OCI-LY1 (cell line): ENCODE data around the gene RGS8.

Experiments
- H2AFZ ChIP-seq: fragments of 200-600 bp; sonication (generic), shearing (Covaris generic); 2 replicates; pipeline ENCODE4 v1.6.0; 2014; ENCODE audit warnings: antibody characterized with exemption, mild to moderate bottlenecking, low read length
- H3F3A ChIP-seq: fragments of 200-600 bp; sonication (generic), shearing (Covaris generic); 2 replicates; pipeline ENCODE4 v1.6.0; 2014; ENCODE audit warnings: mild to moderate bottlenecking, antibody characterized with exemption, low read length, moderate library complexity; ENCODE audit not compliant: insufficient read depth
- H3K27ac ChIP-seq: fragments of 200-600 bp; sonication (generic); 2 replicates; pipeline ENCODE4 v1.5.1; 2014; ENCODE audit warnings: low read length, mixed run types, mild to moderate bottlenecking, low read depth; ENCODE audit not compliant: poor library complexity, severe bottlenecking
- H3K27me3 ChIP-seq: fragments of 200-600 bp; sonication (generic); 2 replicates; pipeline ENCODE4 v1.6.0; 2014; ENCODE audit warnings: antibody characterized with exemption, mild to moderate bottlenecking, low read length, moderate library complexity; ENCODE audit not compliant: insufficient read depth
- H3K36me3 ChIP-seq: fragments of 200-600 bp; sonication (generic); 2 replicates; pipeline ENCODE4 v1.6.1; 2014; ENCODE audit warnings: mild to moderate bottlenecking, antibody characterized with exemption, low read length, moderate library complexity, mixed read lengths; ENCODE audit not compliant: insufficient read depth
- H3K4me1 ChIP-seq: fragments of 200-600 bp; sonication (generic); 2 replicates; pipeline ENCODE4 v1.5.1; 2014; ENCODE audit warnings: mild to moderate bottlenecking, low read length, moderate library complexity; ENCODE audit not compliant: insufficient read depth, severe bottlenecking
- H3K4me2 ChIP-seq: fragments of 200-600 bp; sonication (generic), shearing (Covaris generic); 2 replicates; pipeline ENCODE4 v1.6.1; 2014; ENCODE audit warnings: low read length
- H3K4me3 ChIP-seq: fragments of 200-600 bp; sonication (generic); 2 replicates; pipeline ENCODE4 v1.5.1; 2014; ENCODE audit warnings: low read length, low read depth, mild to moderate bottlenecking, mixed read lengths; ENCODE audit not compliant: poor library complexity, severe bottlenecking
- H3K79me2 ChIP-seq: fragments of 200-600 bp; shearing (Covaris generic); 2 replicates; pipeline ENCODE4 v1.6.1; 2016; ENCODE audit warnings: mixed run types, low read length, mixed read lengths; ENCODE audit not compliant: insufficient read depth
- H3K9ac ChIP-seq: fragments of 200-600 bp; sonication (generic), shearing (Covaris generic); 2 replicates; pipeline ENCODE4 v1.6.1; 2014; ENCODE audit warnings: mild to moderate bottlenecking, low read length, mixed read lengths
- H3K9me2 ChIP-seq: fragments of 200-600 bp; sonication (generic), shearing (Covaris generic); 2 replicates; pipeline ENCODE4 v1.6.1; 2014; ENCODE audit warnings: low read depth, mild to moderate bottlenecking, low read length, mixed read lengths
- H3K9me3 ChIP-seq: fragments of 200-600 bp; shearing (Covaris generic); 2 replicates; pipeline ENCODE4 v1.6.1; 2014; ENCODE audit warnings: low read length, mixed read lengths
- H4K20me1 ChIP-seq: fragments of 200-600 bp; sonication (generic), shearing (Covaris generic); 2 replicates; pipeline ENCODE4 v1.6.0; 2016; ENCODE audit warnings: mild to moderate bottlenecking, low read length; ENCODE audit not compliant: insufficient read depth
- EZH2 ChIP-seq: fragments of 200-600 bp; sonication (generic), shearing (Covaris generic); IDR thresholded peaks from 2 replicates; pipeline ENCODE4 v1.8.0; 2017; ENCODE audit warnings: borderline replicate concordance, mixed run types, mild to moderate bottlenecking, antibody characterized with exemption, low read length, moderate library complexity, mixed read lengths
- TF ChIP-seq, protein P1 (sequence below): fragments of 200-600 bp; sonication (generic), shearing (Covaris generic); IDR thresholded peaks from 2 replicates; pipeline ENCODE4 v1.5.1; 2017; ENCODE audit warnings: mild to moderate bottlenecking, antibody characterized with exemption, low read length, moderate library complexity, mixed read lengths

RGS8 gene

DNA sequence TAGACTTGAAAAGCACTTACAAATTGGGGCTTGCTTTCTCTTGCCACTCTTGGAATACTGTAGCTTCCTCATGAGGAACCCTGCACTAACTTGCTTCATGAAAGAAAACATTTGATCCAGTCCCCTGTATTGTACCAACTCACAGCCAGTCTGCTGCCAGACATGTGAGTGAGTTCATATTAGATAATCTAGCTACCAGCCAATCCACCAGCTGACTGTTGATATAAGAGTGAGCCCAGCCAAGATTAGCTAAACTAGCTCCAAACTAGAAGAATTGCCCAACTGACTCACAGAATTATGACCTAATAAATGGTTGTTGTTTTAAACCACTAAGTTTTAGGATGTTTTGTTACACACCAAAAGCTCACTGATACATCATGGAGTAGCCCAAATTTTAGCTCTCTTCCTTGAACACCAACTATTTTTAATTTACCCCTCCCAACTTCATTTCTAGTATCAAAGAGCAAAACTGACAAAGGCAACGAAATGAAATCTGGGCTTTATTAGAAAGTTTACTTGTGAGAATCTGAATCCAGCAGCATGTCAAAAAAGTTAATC is 6.6 kb upstream of the RGS8 start:
- Histone ChIP-seq H3K4me3 (no peak overlapping the region), H3K36me3 (no peaks in the 10 kb centered on the region), H3F3A (no peaks in the 10 kb centered on the region), H3K27me3 (no peaks in the 10 kb centered on the region), H2AFZ (no peak overlapping the region), H3K4me2 (no peak overlapping the region), H3K79me2 (no peaks in the 10 kb centered on the region), H4K20me1 (no peaks in the 10 kb centered on the region), H3K9ac (no peak overlapping the region), H3K27ac (no peak overlapping the region), H3K9me2 (no peaks in the 10 kb centered on the region), H3K4me1 (no peaks in the 10 kb centered on the region), H3K9me3 (no peaks in the 10 kb centered on the region)
- TF ChIP-seq, protein P1, sequence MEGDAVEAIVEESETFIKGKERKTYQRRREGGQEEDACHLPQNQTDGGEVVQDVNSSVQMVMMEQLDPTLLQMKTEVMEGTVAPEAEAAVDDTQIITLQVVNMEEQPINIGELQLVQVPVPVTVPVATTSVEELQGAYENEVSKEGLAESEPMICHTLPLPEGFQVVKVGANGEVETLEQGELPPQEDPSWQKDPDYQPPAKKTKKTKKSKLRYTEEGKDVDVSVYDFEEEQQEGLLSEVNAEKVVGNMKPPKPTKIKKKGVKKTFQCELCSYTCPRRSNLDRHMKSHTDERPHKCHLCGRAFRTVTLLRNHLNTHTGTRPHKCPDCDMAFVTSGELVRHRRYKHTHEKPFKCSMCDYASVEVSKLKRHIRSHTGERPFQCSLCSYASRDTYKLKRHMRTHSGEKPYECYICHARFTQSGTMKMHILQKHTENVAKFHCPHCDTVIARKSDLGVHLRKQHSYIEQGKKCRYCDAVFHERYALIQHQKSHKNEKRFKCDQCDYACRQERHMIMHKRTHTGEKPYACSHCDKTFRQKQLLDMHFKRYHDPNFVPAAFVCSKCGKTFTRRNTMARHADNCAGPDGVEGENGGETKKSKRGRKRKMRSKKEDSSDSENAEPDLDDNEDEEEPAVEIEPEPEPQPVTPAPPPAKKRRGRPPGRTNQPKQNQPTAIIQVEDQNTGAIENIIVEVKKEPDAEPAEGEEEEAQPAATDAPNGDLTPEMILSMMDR, result no peak
- TF ChIP-seq EZH2, result no peak

DNA sequence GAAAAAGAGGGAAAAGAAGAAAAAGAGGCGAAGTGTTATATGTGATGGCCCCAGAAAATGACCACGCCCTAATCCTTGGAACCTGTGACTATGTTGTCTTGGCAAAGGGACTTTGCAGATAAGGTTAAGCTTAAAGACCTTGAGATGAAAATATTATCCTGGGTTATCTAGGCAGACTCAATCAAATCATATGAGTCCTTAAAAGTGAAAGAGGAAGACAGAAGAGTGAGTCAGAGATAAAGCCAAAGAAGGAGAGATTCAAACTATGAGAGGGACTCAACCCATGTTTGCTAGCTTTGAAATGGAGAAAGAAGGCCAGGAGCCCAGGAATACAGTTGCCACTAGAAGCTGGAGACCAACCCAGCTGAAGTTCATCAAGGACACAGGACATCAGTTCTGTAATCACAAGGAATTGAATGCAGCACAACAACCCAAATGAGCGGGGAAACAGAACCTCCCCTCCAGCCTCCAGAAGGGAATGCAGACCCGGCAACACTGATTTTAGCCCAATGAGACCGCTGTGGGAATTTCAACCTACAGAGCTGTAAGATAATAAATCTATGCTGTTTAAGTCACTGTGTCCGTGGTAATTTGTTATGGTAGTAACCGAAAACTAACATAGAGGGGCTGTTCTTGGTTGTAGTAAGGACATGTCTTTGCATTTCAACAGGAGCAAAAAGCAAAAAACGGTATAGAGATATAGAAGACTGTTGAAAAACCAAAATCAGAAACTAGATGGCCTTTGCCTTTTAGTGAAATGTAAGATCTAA is 4.2 kb upstream of the RGS8 start:
- Histone ChIP-seq H2AFZ (no peak overlapping the region), H4K20me1 (no peaks in the 10 kb centered on the region), H3K36me3 (no peaks in the 10 kb centered on the region), H3K79me2 (no peaks in the 10 kb centered on the region), H3K27ac (no peak overlapping the region), H3K9me2 (no peaks in the 10 kb centered on the region), H3K9ac (no peak overlapping the region), H3K4me3 (no peak overlapping the region), H3K4me2 (no peak overlapping the region), H3F3A (no peaks in the 10 kb centered on the region), H3K9me3 (no peaks in the 10 kb centered on the region), H3K27me3 (no peaks in the 10 kb centered on the region), H3K4me1 (no peaks in the 10 kb centered on the region)
- no peak for TF ChIP-seq EZH2

DNA sequence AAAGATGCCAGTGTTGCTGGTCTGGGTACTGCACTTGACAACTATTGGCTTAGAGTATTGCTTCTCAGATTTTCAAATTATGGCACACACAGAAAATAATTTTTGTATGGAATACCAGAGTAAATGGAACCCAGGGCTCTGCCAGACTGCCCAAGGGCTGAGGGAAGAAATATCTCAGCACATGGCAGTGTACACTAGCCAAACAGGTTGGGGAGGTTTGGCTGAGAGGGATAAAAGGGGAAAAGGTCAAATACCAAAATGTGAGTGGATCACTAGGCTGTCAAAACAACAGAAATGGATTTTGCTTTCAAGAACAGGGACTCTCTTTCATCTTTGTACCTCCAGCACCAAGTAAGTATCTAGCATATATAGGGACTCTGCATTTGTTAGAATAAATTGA is 3.0 kb upstream of the RGS8 start:
- Histone ChIP-seq H3K4me2 (no peak overlapping the region), H3K4me3 (no peak overlapping the region), H3K9ac (no peak overlapping the region), H4K20me1 (no peaks in the 10 kb centered on the region), H2AFZ (no peak overlapping the region), H3K36me3 (no peaks in the 10 kb centered on the region), H3K27ac (no peak overlapping the region), H3K9me2 (no peaks in the 10 kb centered on the region), H3F3A (no peaks in the 10 kb centered on the region), H3K4me1 (no peaks in the 10 kb centered on the region), H3K27me3 (no peaks in the 10 kb centered on the region), H3K9me3 (no peaks in the 10 kb centered on the region), H3K79me2 (no peaks in the 10 kb centered on the region)
- TF ChIP-seq, protein P1, result no peak
- TF ChIP-seq EZH2, result no peak

DNA sequence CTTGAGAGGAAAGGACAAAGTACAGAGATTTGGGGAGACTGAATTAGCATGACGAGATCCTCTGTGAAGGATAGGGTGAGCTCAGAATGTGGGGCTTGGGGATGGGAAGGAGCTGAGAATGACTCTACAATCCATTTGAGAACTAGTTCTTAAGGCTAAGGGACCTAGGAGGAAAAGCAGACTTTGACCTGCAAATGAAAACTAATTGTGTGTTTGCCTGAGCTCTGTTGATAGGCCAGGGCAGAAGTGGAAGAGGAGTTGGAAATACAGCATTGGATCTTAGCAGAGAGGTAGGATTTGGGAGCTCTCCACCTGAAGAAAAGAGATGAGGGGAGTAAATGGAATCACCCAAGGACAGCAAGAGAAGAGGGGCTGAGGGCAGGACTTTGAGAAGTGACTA is 2.1 kb upstream of the RGS8 start:
- Histone ChIP-seq H3K9me3 (no peaks in the 10 kb centered on the region), H3K27me3 (no peaks in the 10 kb centered on the region), H3K4me3 (no peak overlapping the region), H3K79me2 (no peaks in the 10 kb centered on the region), H4K20me1 (no peaks in the 10 kb centered on the region), H3K9ac (no peak overlapping the region), H3K27ac (no peak overlapping the region), H3F3A (no peaks in the 10 kb centered on the region), H3K4me2 (no peak overlapping the region), H2AFZ (no peak overlapping the region), H3K36me3 (no peaks in the 10 kb centered on the region), H3K9me2 (no peaks in the 10 kb centered on the region), H3K4me1 (no peaks in the 10 kb centered on the region)
- TF ChIP-seq, protein P1, result no peak
- no peak for TF ChIP-seq EZH2
